Epithelial cell of proximal tubule (primary cell): Measurements from ENCODE around the gene TMED8. TPM values are rescaled to one million over a fixed set of nuclear protein-coding genes. Genes with fewer than 3 reads are reported as not detected.

Experiments
- DNase-seq: peaks from one replicate; pipeline ENCODE4 v3.0.0-alpha.2; 2011; ENCODE audit warnings: low read depth
- H3K4me3 ChIP-seq: 2 replicates; pipeline ENCODE4 v1.5.1; 2011; ENCODE audit warnings: low read depth, mild to moderate bottlenecking, low read length
- total RNA-seq: library from RNA; depleted of rRNA; stranded (reverse); fragments of >200 nt; gene quantifications from 2 replicates; pipeline ENCODE4 v1.2.3, GENCODE V29; 2015
- TF ChIP-seq, protein P1 (sequence below): conservative IDR thresholded peaks from 2 replicates; pipeline ENCODE4 v1.5.1; 2012; ENCODE audit warnings: low read depth, mild to moderate bottlenecking, low read length

TMED8 gene
- total RNA-seq, 1 donor from 2014 or later: 9.9 TPM

GRCh38 chr14:77306851-77307496 is 69.9 kb downstream of the TMED8 start:
- no peak for DNase-seq
- TF ChIP-seq, protein P1, sequence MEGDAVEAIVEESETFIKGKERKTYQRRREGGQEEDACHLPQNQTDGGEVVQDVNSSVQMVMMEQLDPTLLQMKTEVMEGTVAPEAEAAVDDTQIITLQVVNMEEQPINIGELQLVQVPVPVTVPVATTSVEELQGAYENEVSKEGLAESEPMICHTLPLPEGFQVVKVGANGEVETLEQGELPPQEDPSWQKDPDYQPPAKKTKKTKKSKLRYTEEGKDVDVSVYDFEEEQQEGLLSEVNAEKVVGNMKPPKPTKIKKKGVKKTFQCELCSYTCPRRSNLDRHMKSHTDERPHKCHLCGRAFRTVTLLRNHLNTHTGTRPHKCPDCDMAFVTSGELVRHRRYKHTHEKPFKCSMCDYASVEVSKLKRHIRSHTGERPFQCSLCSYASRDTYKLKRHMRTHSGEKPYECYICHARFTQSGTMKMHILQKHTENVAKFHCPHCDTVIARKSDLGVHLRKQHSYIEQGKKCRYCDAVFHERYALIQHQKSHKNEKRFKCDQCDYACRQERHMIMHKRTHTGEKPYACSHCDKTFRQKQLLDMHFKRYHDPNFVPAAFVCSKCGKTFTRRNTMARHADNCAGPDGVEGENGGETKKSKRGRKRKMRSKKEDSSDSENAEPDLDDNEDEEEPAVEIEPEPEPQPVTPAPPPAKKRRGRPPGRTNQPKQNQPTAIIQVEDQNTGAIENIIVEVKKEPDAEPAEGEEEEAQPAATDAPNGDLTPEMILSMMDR: no peak
- no peak overlapping the region for H3K4me3 ChIP-seq

GRCh38 chr14:77306416-77306815 is 70.5 kb downstream of the TMED8 start:
- TF ChIP-seq, protein P1: no peak
- no peak overlapping the region for H3K4me3 ChIP-seq
- no peak for DNase-seq

GRCh38 chr14:77305696-77306095 is 71.2 kb downstream of the TMED8 start:
- no peak for DNase-seq
- TF ChIP-seq, protein P1: no peak

DNA sequence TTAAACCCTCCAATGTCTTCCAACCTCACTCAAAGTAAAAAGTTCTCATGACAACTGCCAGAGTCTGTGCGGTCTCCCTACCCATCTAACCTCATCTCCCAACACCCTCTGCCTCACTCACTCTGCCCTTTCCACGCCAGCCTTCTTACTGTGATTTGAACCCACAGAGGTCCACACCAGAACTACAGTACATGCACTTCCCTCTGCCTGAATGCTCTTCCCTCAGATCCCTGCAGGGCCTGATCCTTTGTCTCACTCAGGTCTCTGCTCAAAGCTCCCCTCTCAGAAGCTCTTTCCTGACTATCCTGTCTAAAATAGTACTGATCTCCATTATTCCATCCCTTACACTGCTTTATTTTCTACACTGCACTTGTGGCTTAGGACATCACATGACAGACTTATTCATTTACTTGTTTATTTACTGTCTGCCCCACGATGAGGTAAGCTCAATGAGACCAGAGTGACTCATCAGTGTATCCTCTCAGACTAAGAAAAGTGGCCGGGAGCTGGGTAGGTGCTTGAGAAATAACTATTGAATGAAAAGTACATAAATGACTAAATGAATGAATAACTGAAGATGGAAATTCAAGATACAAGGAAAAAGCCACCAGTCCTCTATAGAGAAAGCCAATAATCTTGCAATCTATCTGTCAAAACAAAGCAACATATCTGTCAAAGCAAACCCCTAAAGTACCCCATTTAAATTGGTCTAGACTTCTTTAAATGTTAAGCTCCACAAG is 73.3 kb downstream of the TMED8 start:
- peak; percentile 94 for DNase-seq

More at GRCh38 chr14:77305696-77306095, 71.2 kb downstream of the TMED8 start:
- no peak overlapping the region for H3K4me3 ChIP-seq

GRCh38 chr14:77302926-77303325 is 74.0 kb downstream of the TMED8 start:
- DNase-seq: no peak
- H3K4me3 ChIP-seq: no peak overlapping the region
- TF ChIP-seq, protein P1: peak; percentile 12

More for the DNA sequence above, 73.3 kb downstream of the TMED8 start:
- TF ChIP-seq, protein P1: no peak
- H3K4me3 ChIP-seq: no peak overlapping the region

DNA sequence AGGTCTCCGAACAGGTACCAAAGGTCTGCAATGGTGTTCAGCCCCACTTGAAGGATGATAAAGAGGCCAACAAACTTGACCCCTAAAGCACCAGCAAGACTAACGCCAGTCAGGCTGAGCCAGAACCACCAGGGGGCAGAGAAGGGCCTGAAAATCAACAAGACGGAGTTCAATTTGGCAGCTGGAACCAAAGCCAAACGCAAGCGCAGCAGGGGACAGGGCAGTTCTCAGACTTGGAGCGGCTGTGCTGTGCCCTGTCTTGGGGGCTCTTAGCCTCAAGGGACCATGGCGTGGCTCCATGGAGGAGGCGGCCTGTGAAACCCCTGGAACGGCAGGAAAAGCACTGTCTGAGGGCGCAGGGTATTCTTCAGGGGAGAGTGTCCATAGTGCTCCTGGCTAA is 75.8 kb downstream of the TMED8 start:
- H3K4me3 ChIP-seq: no peak overlapping the region
- TF ChIP-seq, protein P1: peak; percentile 95
- no peak for DNase-seq
